Stimulated activated CD8-positive, alpha-beta memory T cell treated with anti-CD3 and anti-CD28 coated beads, Interleukin-15, amount 100 ng/mL, for 24 hours (primary cell): ENCODE measurements around the gene UBXN7.
A peak's percentile ranks its signal among the peaks of the same experiment; 100 is the strongest.
"Not testable (repeated sequence)": the region's sequence is repeated elsewhere in the genome, so short reads cannot be mapped to it uniquely, and the experiment has no call there.

Source experiments
- DNase-seq: peaks from one replicate; pipeline ENCODE4 v3.0.0-alpha.2; 2020; ENCODE audit warnings: low read depth

Gene UBXN7

GRCh38 chr3:196432137-196432879, at the start of gene UBXN7:
Gene UBXN7 (minus strand): TSS chr3:196432427. CDS start chr3:196432399, 28 bp downstream.
- peak; percentile 97 for DNase-seq

GRCh38 chr3:196477678-196478077, 45.5 kb upstream of the UBXN7 start:
- DNase-seq = no peak

- no peak for DNase-seq
Observed at GRCh38 chr3:196472286-196472685, 40.1 kb upstream of the UBXN7 start.

GRCh38 chr3:196471551-196471950, 39.3 kb upstream of the UBXN7 start:
- DNase-seq = no peak

- DNase-seq = not testable (repeated sequence)
Observed at GRCh38 chr3:196470182-196470581, 38.0 kb upstream of the UBXN7 start.

- no peak for DNase-seq
Observed at GRCh38 chr3:196463804-196464203, 31.6 kb upstream of the UBXN7 start.

DNA sequence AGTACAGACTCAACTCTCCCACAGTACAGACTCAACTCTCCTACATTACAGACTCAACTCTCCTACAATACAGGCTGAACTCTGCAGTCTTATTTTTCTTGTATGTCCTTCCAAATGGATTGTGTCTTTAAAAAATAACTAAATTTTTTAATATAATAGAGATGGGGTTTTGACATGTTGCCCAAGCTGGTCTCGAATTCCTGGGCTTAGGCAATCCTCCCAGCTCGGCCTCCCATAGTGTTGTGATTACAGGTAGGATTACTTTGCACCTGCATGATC, 31.2 kb upstream of the UBXN7 start:
- DNase-seq = no peak

GRCh38 chr3:196462680-196463477, 30.7 kb upstream of the UBXN7 start:
- DNase-seq = not testable (repeated sequence)

DNA sequence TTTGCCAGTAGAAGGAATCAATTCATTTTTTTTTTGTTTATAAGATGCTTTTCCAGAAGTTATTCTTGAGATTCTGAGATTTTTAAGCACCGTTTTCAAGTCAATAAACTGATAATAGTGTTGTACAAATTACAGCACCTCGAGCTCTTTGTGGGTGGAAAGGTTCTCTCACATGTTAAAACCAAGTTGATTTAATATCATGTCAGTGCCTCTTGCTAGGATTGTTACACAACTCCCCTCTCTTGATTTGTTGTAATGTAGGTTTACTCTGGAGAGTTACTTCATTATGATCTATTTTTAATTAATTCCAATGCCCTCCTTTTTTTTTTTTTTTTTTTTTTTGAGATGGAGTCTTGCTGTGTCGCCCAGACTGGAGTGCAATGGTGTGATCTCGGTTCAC, 25.8 kb upstream of the UBXN7 start:
- no peak for DNase-seq

- DNase-seq = not testable (repeated sequence)
Observed at GRCh38 chr3:196457470-196457869, 25.2 kb upstream of the UBXN7 start.

GRCh38 chr3:196454935-196455334, 22.7 kb upstream of the UBXN7 start:
- DNase-seq = no peak

- DNase-seq = not testable (repeated sequence)
Observed at GRCh38 chr3:196445391-196445790, 13.2 kb upstream of the UBXN7 start.

DNA sequence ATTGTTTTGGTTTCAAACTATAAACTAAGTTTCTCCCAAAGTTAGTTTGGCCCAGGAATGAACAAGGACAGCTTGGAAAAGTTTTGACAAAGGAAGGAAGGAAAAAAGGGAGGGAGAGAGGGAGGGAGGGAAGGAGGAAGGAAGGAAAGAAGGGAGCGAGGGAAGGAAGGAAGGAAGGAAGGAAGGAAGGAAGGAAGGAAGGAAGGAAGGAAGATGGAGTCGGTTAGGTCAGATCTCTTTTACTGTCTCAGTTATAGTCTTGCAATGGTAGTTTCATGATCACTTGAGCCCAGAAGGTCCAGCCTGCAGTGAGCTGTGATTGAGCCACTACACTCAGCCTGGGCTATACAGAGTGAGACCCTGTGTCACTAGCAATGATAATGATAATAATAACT, 12.3 kb upstream of the UBXN7 start:
- DNase-seq = no peak

DNA sequence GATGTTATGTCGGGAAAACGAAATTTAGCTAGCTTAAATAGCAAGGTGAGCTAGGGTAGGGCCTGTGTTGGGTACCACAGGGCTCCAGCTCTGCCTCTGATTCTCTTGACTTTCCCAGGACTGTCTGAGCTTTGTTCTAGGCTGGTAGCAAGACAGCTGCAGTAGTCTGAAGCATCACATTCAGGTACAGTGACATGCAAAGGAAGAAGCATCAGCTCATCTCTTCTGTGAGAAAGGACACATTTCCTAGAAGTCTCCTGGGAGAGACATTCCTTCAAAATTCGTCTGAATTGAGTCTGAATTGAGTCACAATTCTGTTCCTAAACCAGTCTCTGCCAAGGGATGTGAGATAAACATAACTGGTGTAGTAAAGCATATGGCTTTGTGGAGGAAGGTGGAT, 8.5 kb upstream of the UBXN7 start:
- DNase-seq = no peak

GRCh38 chr3:196440041-196440537, 7.9 kb upstream of the UBXN7 start:
- no peak for DNase-seq

- no peak for DNase-seq
Observed at GRCh38 chr3:196431181-196432136, 768 bp downstream of the UBXN7 start.

GRCh38 chr3:196428041-196428440, 4.2 kb downstream of the UBXN7 start:
- no peak for DNase-seq

GRCh38 chr3:196424421-196424820, 7.8 kb downstream of the UBXN7 start:
- DNase-seq = not testable (repeated sequence)

- no peak for DNase-seq
Observed at GRCh38 chr3:196423044-196423781, 9.0 kb downstream of the UBXN7 start.

DNA sequence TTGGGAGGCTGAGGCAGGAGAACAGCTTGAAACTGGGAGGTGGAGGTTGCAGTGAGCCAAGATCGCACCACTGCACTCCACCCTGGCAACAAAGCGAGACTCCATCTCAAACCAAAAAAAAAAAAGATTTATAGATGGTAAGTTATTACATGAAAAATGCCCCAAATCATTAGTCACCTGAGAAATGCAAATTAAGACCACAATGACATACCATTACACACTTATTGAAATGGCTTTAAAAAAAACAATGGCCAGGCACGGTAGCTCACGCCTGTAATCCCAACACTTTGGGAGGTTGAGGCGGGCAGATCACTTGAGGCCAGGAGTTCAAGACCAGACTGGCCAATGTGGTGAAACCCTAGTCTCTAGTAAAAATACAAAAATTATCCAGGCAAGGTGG, 10.6 kb downstream of the UBXN7 start:
- DNase-seq = not testable (repeated sequence)

GRCh38 chr3:196419386-196419785, 12.8 kb downstream of the UBXN7 start:
- DNase-seq = no peak

DNA sequence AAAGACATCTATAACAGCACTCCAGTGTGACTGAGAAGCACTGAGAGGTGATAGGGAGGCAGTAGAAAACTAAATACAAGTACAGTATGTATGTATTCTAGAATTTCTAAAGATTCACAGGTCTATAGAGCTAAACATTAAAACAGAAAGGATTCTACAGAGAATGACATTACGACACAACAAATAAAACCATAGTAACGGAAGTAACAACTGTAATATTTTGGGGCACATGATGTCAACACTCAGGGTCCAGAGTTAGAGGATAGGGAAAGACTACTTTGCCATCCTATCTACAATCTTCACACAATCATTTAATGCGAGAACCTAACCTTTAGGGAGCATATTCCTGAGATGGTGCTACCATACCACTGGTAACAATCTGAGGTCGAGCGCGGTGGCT, 13.6 kb downstream of the UBXN7 start:
- DNase-seq = no peak
